ENCODE data around the gene MAPKAPK2. TPM values are rescaled to one million over a fixed set of nuclear protein-coding genes. Genes with fewer than 3 reads are reported as not detected.

The MAPKAPK2 gene
- total RNA-seq, 1 experiment from 2014 or later, result 98.5 TPM

- intact Hi-C loops (cut with micrococcal nuclease), result no loop called here
- DNase-seq (no peak), ATAC-seq (no peak)
- Histone ChIP-seq H3K27ac (ENCODE audit: low read length) (no peak overlapping the region), H3K36me3 (ENCODE audit: low read depth, low read length) (no peaks in the 10 kb centered on the region), H4K20me1 (ENCODE audit: low read length) (no peaks in the 10 kb centered on the region), H3K9me3 (ENCODE audit: low read length) (no peaks in the 10 kb centered on the region), H3K9me2 (replicated peaks; ENCODE audit: low read length) (no peaks in the 10 kb centered on the region), H3K4me2 (ENCODE audit: low read length) (no peak overlapping the region), H3K27me3 (ENCODE audit: low read length) (peaks cover 4% of the 10 kb centered on the region; the same call in 1 of the 2 replicates), H3K4me1 (ENCODE audit: insufficient read depth, low read length) (no peaks in the 10 kb centered on the region), H3F3A (ENCODE audit: low read length, unreplicated experiment) (no peaks in the 10 kb centered on the region), H3K4me3 (ENCODE audit: low read length) (no peak overlapping the region), H3K79me2 (ENCODE audit: low read length) (no peaks in the 10 kb centered on the region), H3K9ac (ENCODE audit: low read length) (no peak overlapping the region), H2AFZ (ENCODE audit: low read length) (no peak overlapping the region)
- POLR2A ChIA-PET (ENCODE audit: unreplicated experiment), result no interaction called here
- CTCF ChIA-PET, result interaction anchor here (0.5 to 0.6 kb wide), 2 partner anchors 26 to 188 kb away, joined by 3 to 5 read pairs; no protein-coding TSS in a partner anchor
- no TSS peak for BruUV-seq (replicated peaks)
- TF ChIP-seq, protein P1, sequence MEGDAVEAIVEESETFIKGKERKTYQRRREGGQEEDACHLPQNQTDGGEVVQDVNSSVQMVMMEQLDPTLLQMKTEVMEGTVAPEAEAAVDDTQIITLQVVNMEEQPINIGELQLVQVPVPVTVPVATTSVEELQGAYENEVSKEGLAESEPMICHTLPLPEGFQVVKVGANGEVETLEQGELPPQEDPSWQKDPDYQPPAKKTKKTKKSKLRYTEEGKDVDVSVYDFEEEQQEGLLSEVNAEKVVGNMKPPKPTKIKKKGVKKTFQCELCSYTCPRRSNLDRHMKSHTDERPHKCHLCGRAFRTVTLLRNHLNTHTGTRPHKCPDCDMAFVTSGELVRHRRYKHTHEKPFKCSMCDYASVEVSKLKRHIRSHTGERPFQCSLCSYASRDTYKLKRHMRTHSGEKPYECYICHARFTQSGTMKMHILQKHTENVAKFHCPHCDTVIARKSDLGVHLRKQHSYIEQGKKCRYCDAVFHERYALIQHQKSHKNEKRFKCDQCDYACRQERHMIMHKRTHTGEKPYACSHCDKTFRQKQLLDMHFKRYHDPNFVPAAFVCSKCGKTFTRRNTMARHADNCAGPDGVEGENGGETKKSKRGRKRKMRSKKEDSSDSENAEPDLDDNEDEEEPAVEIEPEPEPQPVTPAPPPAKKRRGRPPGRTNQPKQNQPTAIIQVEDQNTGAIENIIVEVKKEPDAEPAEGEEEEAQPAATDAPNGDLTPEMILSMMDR (conservative IDR thresholded peaks at IDR 0.05; ENCODE audit: low read depth, low read length), result no peak
- TF ChIP-seq EZH2phosphoT487 (IDR thresholded peaks at IDR 0.05; ENCODE audit: borderline replicate concordance, low read length), result no peak
- no peak for TF ChIP-seq EZH2 (IDR thresholded peaks at IDR 0.05; ENCODE audit: low read length, unreplicated experiment)
These were observed 27.0 kb upstream of the MAPKAPK2 start for GRCh38 chr1:206657751-206658150.

DNA sequence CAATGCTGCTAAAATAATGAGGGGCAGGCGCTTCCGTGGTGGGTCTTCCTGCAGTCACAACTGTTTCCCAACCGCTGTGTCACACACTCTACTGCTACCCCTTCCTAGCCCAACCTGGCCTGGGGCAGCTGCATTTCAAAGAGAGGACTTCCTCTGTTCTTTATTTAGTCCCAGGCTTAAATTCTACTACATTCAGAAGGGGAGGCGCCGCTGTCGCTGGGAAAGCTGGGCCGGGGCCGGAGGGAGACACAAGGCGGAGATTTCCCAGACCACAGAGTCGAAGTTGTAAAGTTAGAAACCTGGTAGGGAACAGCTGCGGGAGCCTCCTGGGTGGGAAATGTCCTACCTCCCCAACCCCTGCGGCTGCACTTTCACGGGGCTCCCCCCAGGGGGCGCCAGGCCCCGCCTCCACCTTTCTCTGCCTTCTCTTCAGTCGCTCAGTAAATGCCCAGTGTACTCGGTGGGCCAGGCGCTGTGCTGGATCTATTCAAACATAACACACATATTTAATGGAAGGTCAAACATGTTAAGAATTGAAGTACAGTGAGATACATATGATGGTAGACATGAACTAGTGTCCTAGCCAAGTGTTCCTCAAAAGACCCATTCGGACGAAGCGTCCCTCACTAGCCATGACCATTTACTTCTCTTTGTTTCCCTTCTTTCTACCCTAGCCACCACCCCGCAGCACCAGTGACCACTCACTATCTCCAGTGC lies 26.3 kb upstream of the MAPKAPK2 start:
- no peaks in the 10 kb centered on the region for H4K20me1 ChIP-seq (ENCODE audit: low read length)
- intact Hi-C loops (cut with micrococcal nuclease), result no loop called here
- no TSS peak for BruUV-seq (replicated peaks)

More for the DNA sequence above, 26.3 kb upstream of the MAPKAPK2 start:
- CTCF ChIA-PET, result interaction anchor here (0.5 to 0.7 kb wide), 3 partner anchors 23 to 189 kb away, joined by 3 to 5 read pairs (median 4); partner anchors contain the start of gene DYRK3
- Histone ChIP-seq H3K79me2 (ENCODE audit: low read length) (no peaks in the 10 kb centered on the region), H2AFZ (ENCODE audit: low read length) (no peak overlapping the region), H3K4me1 (ENCODE audit: insufficient read depth, low read length) (no peaks in the 10 kb centered on the region), H3K27ac (ENCODE audit: low read length) (no peak overlapping the region), H3K9me3 (ENCODE audit: low read length) (no peaks in the 10 kb centered on the region), H3K9ac (ENCODE audit: low read length) (no peak overlapping the region), H3K27me3 (ENCODE audit: low read length) (peaks cover 11% of the 10 kb centered on the region; the same call in 1 of the 2 replicates), H3K36me3 (ENCODE audit: low read depth, low read length) (no peaks in the 10 kb centered on the region), H3K4me3 (ENCODE audit: low read length) (no peak overlapping the region), H3K4me2 (ENCODE audit: low read length) (no peak overlapping the region), H3K9me2 (replicated peaks; ENCODE audit: low read length) (no peaks in the 10 kb centered on the region), H3F3A (ENCODE audit: low read length, unreplicated experiment) (no peaks in the 10 kb centered on the region)
- ATAC-seq (no peak), DNase-seq (no peak)
- POLR2A ChIA-PET (ENCODE audit: unreplicated experiment), result no interaction called here
- TF ChIP-seq EZH2 (IDR thresholded peaks at IDR 0.05; ENCODE audit: low read length, unreplicated experiment) (no peak), EZH2phosphoT487 (IDR thresholded peaks at IDR 0.05; ENCODE audit: borderline replicate concordance, low read length) (no peak)
- TF ChIP-seq, protein P1 (conservative IDR thresholded peaks at IDR 0.05; ENCODE audit: low read depth, low read length), result peak; percentile 95
